Rectal smooth muscle tissue (tissue), 1 donor: Measurements from ENCODE around the gene CASP3.

Experiments
- H3K27ac ChIP-seq: one replicate; pipeline ENCODE4 v1.7.0; 2013; ENCODE audit warnings: low read depth, low read length, inconsistent platforms
- H3K27me3 ChIP-seq: one replicate; pipeline ENCODE4 v1.7.0; 2013; ENCODE audit warnings: low read length; ENCODE audit not compliant: control insufficient read depth, insufficient read depth
- H3K36me3 ChIP-seq: one replicate; pipeline ENCODE4 v1.7.0; 2013; ENCODE audit warnings: low read length; ENCODE audit not compliant: control insufficient read depth, insufficient read depth
- H3K4me1 ChIP-seq: one replicate; pipeline ENCODE4 v1.7.0; 2013; ENCODE audit warnings: low read length; ENCODE audit not compliant: control insufficient read depth, insufficient read depth
- H3K4me3 ChIP-seq: one replicate; pipeline ENCODE4 v1.7.0; 2013; ENCODE audit warnings: low read length
- H3K9ac ChIP-seq: one replicate; pipeline ENCODE4 v1.7.0; 2013; ENCODE audit warnings: low read length

Gene CASP3

GRCh38 chr4:184649026-184649970 lies at the start of gene CASP3, which contains the start of gene PRIMPOL:
Gene CASP3 (minus strand): TSS chr4:184649447. CDS start chr4:184638453, 10,994 bp downstream.
Gene PRIMPOL (plus strand): TSS chr4:184649738. CDS start chr4:184657141, 7,403 bp downstream.
- Histone ChIP-seq H3K9ac (peak within 1 kb of the TSS; percentile 89), H3K27ac (peak within 1 kb of the TSS; percentile 93), H3K36me3 (no peaks in the 10 kb centered on the region), H3K4me1 (peaks cover 12% of the 10 kb centered on the region), H3K4me3 (peak within 1 kb of the TSS; percentile 82), H3K27me3 (no peaks in the 10 kb centered on the region)

GRCh38 chr4:184697956-184698355 lies 48.7 kb upstream of the CASP3 start:
- Histone ChIP-seq H3K9ac (no peak overlapping the region), H3K27me3 (no peaks in the 10 kb centered on the region), H3K4me3 (no peak overlapping the region), H3K4me1 (no peaks in the 10 kb centered on the region), H3K27ac (no peak overlapping the region), H3K36me3 (no peaks in the 10 kb centered on the region)

DNA sequence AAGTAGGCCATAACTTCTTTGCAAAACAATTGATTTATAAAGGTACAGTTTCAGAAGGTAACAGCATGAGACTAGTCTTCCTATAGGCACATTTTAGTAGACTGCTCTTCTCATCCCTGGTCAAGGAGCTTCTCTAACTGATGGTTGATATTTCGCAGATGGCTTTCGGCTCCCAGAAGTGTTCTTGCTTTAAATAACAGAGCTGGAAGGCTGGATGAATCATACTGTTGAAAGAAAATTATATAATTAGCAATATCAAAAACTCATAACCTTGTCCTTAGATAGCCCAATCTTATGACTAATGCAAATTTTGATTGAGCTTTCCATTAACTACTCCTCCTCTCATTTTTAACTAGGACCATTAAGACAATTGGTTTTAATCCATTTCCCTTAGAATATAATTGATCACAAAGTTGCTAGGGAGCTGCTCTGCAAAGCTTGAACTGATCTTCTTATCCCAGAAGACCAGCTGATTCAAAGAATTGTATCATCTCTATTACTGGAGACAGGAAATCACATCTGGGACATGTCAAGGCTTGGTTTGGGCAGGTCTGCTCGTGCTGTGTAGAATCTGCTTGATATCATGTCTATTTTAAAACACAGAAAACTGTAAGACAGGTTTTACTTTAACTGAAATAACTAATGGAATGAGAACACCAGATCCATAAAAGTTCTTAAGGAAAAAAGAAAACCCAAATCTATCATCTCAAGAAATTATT lies 46.1 kb upstream of the CASP3 start:
- Histone ChIP-seq H3K4me3 (no peak overlapping the region), H3K36me3 (no peaks in the 10 kb centered on the region), H3K9ac (no peak overlapping the region), H3K27me3 (no peaks in the 10 kb centered on the region), H3K27ac (no peak overlapping the region), H3K4me1 (no peaks in the 10 kb centered on the region)

- H3K36me3 ChIP-seq = no peaks in the 10 kb centered on the region
- H3K4me3 ChIP-seq = no peak overlapping the region
- H3K27me3 ChIP-seq = no peaks in the 10 kb centered on the region
- no peaks in the 10 kb centered on the region for H3K4me1 ChIP-seq
- no peak overlapping the region for H3K9ac ChIP-seq
- H3K27ac ChIP-seq = no peak overlapping the region
Measured at GRCh38 chr4:184694412-184694956, 45.2 kb upstream of the CASP3 start.

GRCh38 chr4:184693056-184693455 lies 43.8 kb upstream of the CASP3 start:
- no peaks in the 10 kb centered on the region for H3K27me3 ChIP-seq
- H3K36me3 ChIP-seq = no peaks in the 10 kb centered on the region
- H3K27ac ChIP-seq = no peak overlapping the region
- no peaks in the 10 kb centered on the region for H3K4me1 ChIP-seq
- H3K4me3 ChIP-seq = no peak overlapping the region
- no peak overlapping the region for H3K9ac ChIP-seq

- H3K4me3 ChIP-seq = no peak overlapping the region
- no peak overlapping the region for H3K27ac ChIP-seq
- H3K27me3 ChIP-seq = no peaks in the 10 kb centered on the region
- H3K36me3 ChIP-seq = peaks cover 2% of the 10 kb centered on the region
- no peak overlapping the region for H3K9ac ChIP-seq
- no peaks in the 10 kb centered on the region for H3K4me1 ChIP-seq
Measured at GRCh38 chr4:184689681-184690080, 40.4 kb upstream of the CASP3 start.

- H3K27ac ChIP-seq = no peak overlapping the region
- H3K4me1 ChIP-seq = no peaks in the 10 kb centered on the region
- no peak overlapping the region for H3K4me3 ChIP-seq
- no peak overlapping the region for H3K9ac ChIP-seq
- no peaks in the 10 kb centered on the region for H3K27me3 ChIP-seq
- H3K36me3 ChIP-seq = peaks cover 2% of the 10 kb centered on the region
Measured at GRCh38 chr4:184688447-184688846, 39.2 kb upstream of the CASP3 start.

DNA sequence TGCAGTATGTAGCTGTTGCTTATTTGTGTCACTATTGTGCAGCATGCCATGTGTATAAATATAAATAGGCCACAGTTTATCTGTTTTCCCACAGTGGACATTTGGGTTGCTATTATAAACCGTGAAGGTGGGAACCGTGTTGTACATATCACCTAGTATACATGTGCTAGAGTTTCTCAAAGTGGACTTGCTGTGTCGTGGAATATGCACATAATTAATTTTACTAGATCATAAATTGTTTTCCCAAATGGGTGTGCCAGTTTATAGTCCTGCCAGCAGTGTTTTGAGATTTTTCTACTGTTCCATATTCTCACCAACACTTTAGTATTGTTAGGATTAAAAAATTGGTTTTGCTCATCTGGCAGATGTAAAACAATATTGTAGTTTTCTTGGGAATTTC lies 38.8 kb upstream of the CASP3 start:
- Histone ChIP-seq H3K27me3 (no peaks in the 10 kb centered on the region), H3K4me3 (no peak overlapping the region), H3K36me3 (peaks cover 2% of the 10 kb centered on the region), H3K9ac (no peak overlapping the region), H3K4me1 (no peaks in the 10 kb centered on the region), H3K27ac (no peak overlapping the region)

DNA sequence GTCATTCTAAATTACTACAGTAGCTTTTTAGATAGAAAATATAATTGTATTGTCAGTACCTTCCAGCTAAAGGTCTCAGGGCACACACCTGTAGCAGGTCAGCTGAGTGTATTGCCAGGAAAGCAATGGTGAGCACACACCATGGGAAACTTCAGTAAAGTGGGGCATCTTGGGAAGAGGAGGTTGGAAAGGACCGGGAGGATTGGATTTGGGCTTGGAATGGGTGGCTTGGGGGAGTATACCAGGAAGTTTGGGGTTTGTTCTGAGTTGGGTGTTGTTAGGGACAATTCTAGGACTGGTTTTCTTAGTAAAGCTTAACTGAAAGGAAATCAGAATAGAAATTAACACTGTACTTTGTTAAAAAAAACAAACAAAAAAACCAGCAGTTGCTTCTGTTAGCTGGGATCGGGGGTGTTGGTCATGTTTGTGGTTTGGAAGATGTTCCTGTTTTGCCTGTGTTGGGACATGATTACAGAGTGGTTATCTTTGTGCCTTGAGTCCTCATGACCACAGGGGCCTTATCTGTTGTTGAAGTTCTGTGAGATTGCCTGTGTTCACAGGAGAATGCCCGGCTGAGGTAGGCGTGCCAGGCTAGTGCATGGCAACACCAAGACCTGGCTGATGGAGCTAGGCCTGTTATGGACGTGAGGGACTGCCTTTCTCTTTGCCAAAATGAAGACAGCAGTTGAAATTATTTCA lies 35.4 kb upstream of the CASP3 start:
- Histone ChIP-seq H3K27me3 (no peaks in the 10 kb centered on the region), H3K27ac (no peak overlapping the region), H3K36me3 (peaks cover 2% of the 10 kb centered on the region), H3K4me3 (no peak overlapping the region), H3K4me1 (no peaks in the 10 kb centered on the region), H3K9ac (no peak overlapping the region)

- Histone ChIP-seq H3K4me1 (no peaks in the 10 kb centered on the region), H3K4me3 (no peak overlapping the region), H3K9ac (no peak overlapping the region), H3K36me3 (peaks cover 2% of the 10 kb centered on the region), H3K27ac (no peak overlapping the region), H3K27me3 (no peaks in the 10 kb centered on the region)
Measured at GRCh38 chr4:184681916-184682315, 32.7 kb upstream of the CASP3 start.

DNA sequence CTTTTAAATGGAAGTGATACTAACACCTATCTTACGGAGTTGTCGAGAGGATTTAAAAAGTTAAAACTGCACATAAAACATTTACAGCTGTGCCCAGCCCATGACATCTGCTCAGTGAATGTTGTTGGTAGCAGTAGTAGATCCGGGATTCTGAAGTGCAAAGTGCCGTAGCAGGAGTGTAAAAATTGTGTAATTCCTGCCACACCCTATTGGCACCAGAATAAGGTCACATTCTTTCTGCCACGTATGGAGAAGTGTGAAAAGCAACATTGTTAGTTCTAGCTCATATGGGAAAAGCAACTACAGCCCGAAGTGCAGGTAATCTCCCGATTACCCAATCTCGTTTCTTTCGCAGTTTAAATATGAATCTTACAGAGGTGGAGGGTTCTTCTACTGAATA lies 31.5 kb upstream of the CASP3 start:
- no peak overlapping the region for H3K9ac ChIP-seq
- H3K27me3 ChIP-seq = no peaks in the 10 kb centered on the region
- H3K4me3 ChIP-seq = no peak overlapping the region
- no peaks in the 10 kb centered on the region for H3K4me1 ChIP-seq
- no peak overlapping the region for H3K27ac ChIP-seq
- H3K36me3 ChIP-seq = no peaks in the 10 kb centered on the region
